Suprapubic skin (tissue), 4 donors: ENCODE results near the gene ZBTB44. TPM values are rescaled to one million over a fixed set of nuclear protein-coding genes. Genes with fewer than 3 reads are reported as not detected.

Source experiments
- DNase-seq, 2 donors: peaks; one replicate each; pipeline ENCODE4 v3.0.0-alpha.2; 2019; ENCODE audit warnings: low spot score in 2 of 2
- H3K27ac ChIP-seq: fragments of 200-600 bp; sonication (generic); one replicate; pipeline ENCODE4 v1.5.1; 2019
- H3K27me3 ChIP-seq: fragments of 200-600 bp; sonication (generic); one replicate; pipeline ENCODE4 v1.5.1; 2019
- H3K36me3 ChIP-seq: fragments of 200-600 bp; sonication (generic); one replicate; pipeline ENCODE4 v1.5.1; 2019
- H3K4me1 ChIP-seq: fragments of 200-600 bp; sonication (generic); one replicate; pipeline ENCODE4 v1.5.1; 2019
- H3K4me3 ChIP-seq: fragments of 200-600 bp; sonication (generic); one replicate; pipeline ENCODE4 v1.5.1; 2019; ENCODE audit warnings: mild to moderate bottlenecking
- H3K9me3 ChIP-seq: fragments of 200-600 bp; sonication (generic); one replicate; pipeline ENCODE4 v1.5.1; 2019
- EP300 ChIP-seq: sonication (generic); formaldehyde crosslinking; IDR thresholded peaks from one replicate; pipeline ENCODE4 v1.6.1; 2017; ENCODE audit warnings: antibody characterized with exemption
- POLR2A ChIP-seq, 2 donors: fragments of 450-650 bp; IDR thresholded peaks; one replicate each; pipeline ENCODE4 v1.6.1; 2017; ENCODE audit warnings: antibody characterized with exemption in 2 of 2, mild to moderate bottlenecking in 2 of 2, moderate library complexity in 2 of 2
- POLR2AphosphoS5 ChIP-seq, 3 donors: sonication (generic); formaldehyde crosslinking; IDR thresholded peaks; one replicate each; pipeline ENCODE4 v1.6.1; 2017; ENCODE audit warnings: antibody characterized with exemption in 3 of 3
- WGBS: methylation state at CpG from one replicate; pipeline ENCODE4 v1.1.5; 2018; 5-methylcytosine and 5-hydroxymethylcytosine counted together
- total RNA-seq, 4 donors: library from RNA; depleted of rRNA; stranded (reverse); fragments of >200 nt; gene quantifications; one replicate each; pipeline ENCODE4 v1.1.0, GENCODE V29; 2016
- TF ChIP-seq, protein P1 (sequence below), 2 donors: fragments of 200-600 bp in 1 of 2; fragments of 450-650 bp in 1 of 2; sonication (generic) in 1 of 2; IDR thresholded peaks; one replicate each; pipeline ENCODE4 v1.5.1; 2016 to 2019; ENCODE audit warnings: antibody characterized with exemption in 2 of 2, mild to moderate bottlenecking in 1 of 2, moderate library complexity in 1 of 2

The ZBTB44 gene
- total RNA-seq, 4 donors from 2014 or later: 28.7 to 89.5 (median 69.1) TPM

DNA sequence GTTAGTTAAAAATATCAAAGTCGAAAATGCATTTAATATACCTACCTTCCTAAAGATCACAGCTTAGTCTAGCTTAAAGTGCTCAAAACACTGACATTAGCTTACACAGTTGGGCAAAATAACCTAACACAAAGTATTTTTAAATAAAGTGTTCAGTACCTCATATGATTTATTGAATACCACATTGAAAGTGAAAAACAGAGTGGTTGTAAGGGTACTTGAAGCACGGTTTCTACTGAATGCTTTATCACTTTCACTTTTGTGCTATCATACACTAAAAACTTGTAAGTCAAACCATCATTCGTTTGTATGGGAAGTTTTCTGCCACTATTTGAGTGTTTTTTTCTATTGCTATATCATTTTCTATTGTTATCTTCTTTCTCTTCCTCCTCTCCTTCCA, 36.6 kb downstream of the ZBTB44 start:
- Histone ChIP-seq H3K4me1 (no peaks in the 10 kb centered on the region), H3K9me3 (peaks cover 9% of the 10 kb centered on the region), H3K27ac (no peak overlapping the region), H3K36me3 (no peaks in the 10 kb centered on the region), H3K4me3 (no peak overlapping the region), H3K27me3 (no peaks in the 10 kb centered on the region)
- TF ChIP-seq EP300 (no peak), POLR2A (IDR thresholded peaks at IDR 0.05) (no peak), POLR2AphosphoS5 (IDR thresholded peaks at IDR 0.05) (no peak)
- TF ChIP-seq, protein P1, sequence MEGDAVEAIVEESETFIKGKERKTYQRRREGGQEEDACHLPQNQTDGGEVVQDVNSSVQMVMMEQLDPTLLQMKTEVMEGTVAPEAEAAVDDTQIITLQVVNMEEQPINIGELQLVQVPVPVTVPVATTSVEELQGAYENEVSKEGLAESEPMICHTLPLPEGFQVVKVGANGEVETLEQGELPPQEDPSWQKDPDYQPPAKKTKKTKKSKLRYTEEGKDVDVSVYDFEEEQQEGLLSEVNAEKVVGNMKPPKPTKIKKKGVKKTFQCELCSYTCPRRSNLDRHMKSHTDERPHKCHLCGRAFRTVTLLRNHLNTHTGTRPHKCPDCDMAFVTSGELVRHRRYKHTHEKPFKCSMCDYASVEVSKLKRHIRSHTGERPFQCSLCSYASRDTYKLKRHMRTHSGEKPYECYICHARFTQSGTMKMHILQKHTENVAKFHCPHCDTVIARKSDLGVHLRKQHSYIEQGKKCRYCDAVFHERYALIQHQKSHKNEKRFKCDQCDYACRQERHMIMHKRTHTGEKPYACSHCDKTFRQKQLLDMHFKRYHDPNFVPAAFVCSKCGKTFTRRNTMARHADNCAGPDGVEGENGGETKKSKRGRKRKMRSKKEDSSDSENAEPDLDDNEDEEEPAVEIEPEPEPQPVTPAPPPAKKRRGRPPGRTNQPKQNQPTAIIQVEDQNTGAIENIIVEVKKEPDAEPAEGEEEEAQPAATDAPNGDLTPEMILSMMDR (IDR thresholded peaks at IDR 0.05): no peak
- DNase-seq: no peak
- 89% methylated on average over 3 of the region's 3 CpGs for WGBS

DNA sequence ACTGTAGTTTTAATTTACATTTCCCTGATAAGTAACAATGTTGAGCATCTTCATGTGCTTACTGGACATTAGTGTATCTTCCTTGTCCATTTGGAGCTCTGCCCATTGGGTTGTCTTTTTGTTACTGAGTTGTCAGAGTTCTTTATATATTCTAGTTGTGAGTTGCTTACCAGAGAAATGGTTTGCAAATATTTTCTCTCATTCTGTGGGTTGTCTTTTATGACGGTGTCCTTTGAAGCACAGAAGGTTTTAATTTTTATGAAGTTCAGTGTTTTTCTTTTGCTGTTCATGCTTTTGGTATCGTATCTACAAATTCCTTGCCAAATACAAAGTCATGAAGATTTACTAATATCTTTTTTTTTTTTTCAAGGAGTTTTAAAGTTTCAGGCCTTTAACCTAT, 42.4 kb downstream of the ZBTB44 start:
- no peaks in the 10 kb centered on the region for H3K27me3 ChIP-seq
- TF ChIP-seq, protein P1 (IDR thresholded peaks at IDR 0.05): no peak
- TF ChIP-seq POLR2A (IDR thresholded peaks at IDR 0.05) (no peak), POLR2AphosphoS5 (IDR thresholded peaks at IDR 0.05) (no peak), EP300 (no peak)
- 75% methylated on average over 2 of the region's 2 CpGs for WGBS
- no peak overlapping the region for H3K27ac ChIP-seq
- no peaks in the 10 kb centered on the region for H3K4me1 ChIP-seq
- no peak for DNase-seq
- peaks cover 9% of the 10 kb centered on the region for H3K36me3 ChIP-seq
- no peaks in the 10 kb centered on the region for H3K9me3 ChIP-seq
- H3K4me3 ChIP-seq: no peak overlapping the region

DNA sequence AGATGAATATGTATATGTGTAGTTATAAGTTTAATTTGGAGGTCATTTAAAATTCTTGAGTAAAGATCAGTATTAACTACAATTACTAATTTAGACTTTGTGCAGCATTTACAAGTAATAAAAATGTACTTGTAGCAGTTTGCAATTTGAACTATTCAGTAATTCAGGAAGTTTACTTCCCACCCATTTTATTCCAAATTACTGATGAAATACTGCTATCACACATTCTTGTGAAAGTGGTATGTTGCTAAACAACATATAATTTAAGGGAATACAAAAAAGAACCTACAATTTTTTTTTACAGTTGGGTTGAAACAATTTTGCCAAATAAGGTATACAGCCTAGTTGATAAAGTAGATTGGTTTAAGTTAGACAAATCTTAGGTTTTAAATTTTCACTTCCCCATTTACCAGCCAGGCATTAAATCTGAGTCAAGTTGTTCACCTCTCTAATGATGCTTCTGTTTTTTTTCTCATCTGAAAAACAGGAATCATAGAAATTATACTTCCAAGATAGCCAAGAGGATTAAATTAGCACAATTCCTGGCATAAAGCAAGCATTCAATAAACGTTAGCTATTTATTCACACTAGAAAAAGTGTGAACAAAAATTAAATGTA, 45.3 kb downstream of the ZBTB44 start:
- 40% methylated on average over 1 of the region's 1 CpG for WGBS
- H3K36me3 ChIP-seq: peaks cover 15% of the 10 kb centered on the region
- no peak overlapping the region for H3K4me3 ChIP-seq

DNA sequence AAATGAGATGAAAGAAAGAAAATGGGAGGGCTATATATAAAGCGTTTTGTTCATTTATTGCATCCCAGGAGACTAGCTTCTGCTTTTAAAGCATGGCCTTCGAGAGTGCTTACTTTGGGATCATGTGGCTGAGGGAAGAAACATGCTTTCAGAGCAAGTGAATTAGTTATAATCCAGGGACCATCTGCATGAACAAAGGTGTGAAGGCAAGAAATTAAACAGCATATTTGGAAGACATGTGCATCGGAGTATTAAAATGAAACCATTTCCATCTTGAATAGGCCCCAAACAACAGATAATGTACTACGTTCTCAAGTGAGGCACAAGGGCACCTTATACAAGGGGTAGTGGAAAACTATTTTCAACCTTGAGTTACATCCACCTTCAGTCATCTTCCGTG, 51.4 kb downstream of the ZBTB44 start:
- H3K36me3 ChIP-seq: peaks cover 29% of the 10 kb centered on the region
- TF ChIP-seq EP300 (no peak), POLR2A (IDR thresholded peaks at IDR 0.05) (no peak), POLR2AphosphoS5 (IDR thresholded peaks at IDR 0.05) (no peak)
- TF ChIP-seq, protein P1 (IDR thresholded peaks at IDR 0.05): no peak
- no peak for DNase-seq
- no peaks in the 10 kb centered on the region for H3K27me3 ChIP-seq
- no peaks in the 10 kb centered on the region for H3K4me1 ChIP-seq
- H3K27ac ChIP-seq: no peak overlapping the region
- WGBS: 89% methylated on average over 5 of the region's 5 CpGs
- no peak overlapping the region for H3K4me3 ChIP-seq
- no peaks in the 10 kb centered on the region for H3K9me3 ChIP-seq

More for the DNA sequence above, 45.3 kb downstream of the ZBTB44 start:
- DNase-seq: no peak
- H3K27me3 ChIP-seq: no peaks in the 10 kb centered on the region
- TF ChIP-seq POLR2A (IDR thresholded peaks at IDR 0.05): no peak
- TF ChIP-seq EP300: no peak
- TF ChIP-seq, protein P1 (IDR thresholded peaks at IDR 0.05): no peak
- no peak for TF ChIP-seq POLR2AphosphoS5 (IDR thresholded peaks at IDR 0.05)
- H3K27ac ChIP-seq: no peak overlapping the region
- no peaks in the 10 kb centered on the region for H3K9me3 ChIP-seq
- no peaks in the 10 kb centered on the region for H3K4me1 ChIP-seq

DNA sequence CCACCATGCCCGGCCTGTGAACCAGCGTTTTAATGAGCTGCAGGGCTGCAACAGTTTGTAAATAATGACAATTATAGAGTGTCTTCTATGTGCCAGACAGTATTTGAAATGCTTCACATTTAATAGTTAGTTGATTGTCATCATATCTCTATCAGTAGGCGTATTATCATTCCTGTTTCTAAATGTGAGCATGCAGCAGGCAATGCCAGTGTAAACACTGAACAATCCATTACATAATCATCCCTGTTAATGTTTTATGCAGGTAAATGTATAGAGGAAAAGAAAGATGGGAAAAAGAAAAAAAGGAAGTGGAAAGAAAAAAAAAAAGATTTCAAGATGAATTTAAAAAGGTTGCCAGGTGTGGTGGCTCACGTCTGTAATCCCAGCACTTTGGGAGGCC, 52.3 kb downstream of the ZBTB44 start:
- H3K4me1 ChIP-seq: no peaks in the 10 kb centered on the region
- H3K27ac ChIP-seq: no peak overlapping the region
- H3K9me3 ChIP-seq: no peaks in the 10 kb centered on the region
- H3K36me3 ChIP-seq: peaks cover 26% of the 10 kb centered on the region
- no peaks in the 10 kb centered on the region for H3K27me3 ChIP-seq
- TF ChIP-seq EP300 (no peak), POLR2A (IDR thresholded peaks at IDR 0.05) (no peak), POLR2AphosphoS5 (IDR thresholded peaks at IDR 0.05) (no peak)
- TF ChIP-seq, protein P1 (IDR thresholded peaks at IDR 0.05): no peak
- no peak overlapping the region for H3K4me3 ChIP-seq
- DNase-seq: no peak
- WGBS: 86% methylated on average over 4 of the region's 4 CpGs
